Epithelial cell of esophagus (primary cell): Measurements from ENCODE around the gene WNK2.

ENCODE experiments used
- DNase-seq: peaks from one replicate; pipeline ENCODE4 v3.0.0; 2010; ENCODE audit warnings: low read depth
- H3K4me3 ChIP-seq: 2 replicates; pipeline ENCODE4 v1.5.1; 2011; ENCODE audit warnings: mild to moderate bottlenecking, low read length, control low read depth
- CTCF ChIP-seq: IDR thresholded peaks from 2 replicates; pipeline ENCODE4 v1.5.1; 2011; ENCODE audit warnings: low read depth, mild to moderate bottlenecking, low read length, control low read depth, inconsistent platforms; ENCODE audit not compliant: insufficient read depth; ENCODE audit errors: missing control alignments

Gene WNK2

GRCh38 chr9:93238953-93239925 is 55.3 kb downstream of the WNK2 start:
- no peak for DNase-seq
- no peak for TF ChIP-seq CTCF
- no peak overlapping the region for H3K4me3 ChIP-seq

GRCh38 chr9:93240891-93241334 is 57.0 kb downstream of the WNK2 start:
- no peak for TF ChIP-seq CTCF
- H3K4me3 ChIP-seq = no peak overlapping the region
- no peak for DNase-seq

- no peak for TF ChIP-seq CTCF
- DNase-seq = no peak
- H3K4me3 ChIP-seq = no peak overlapping the region
Observed at GRCh38 chr9:93243112-93243511, 59.2 kb downstream of the WNK2 start.

GRCh38 chr9:93244101-93244500 is 60.2 kb downstream of the WNK2 start:
- no peak for DNase-seq
- H3K4me3 ChIP-seq = no peak overlapping the region
- TF ChIP-seq CTCF = no peak

GRCh38 chr9:93244510-93245436 is 60.8 kb downstream of the WNK2 start:
- H3K4me3 ChIP-seq = no peak overlapping the region
- TF ChIP-seq CTCF = no peak
- no peak for DNase-seq

GRCh38 chr9:93245437-93245970 is 61.6 kb downstream of the WNK2 start:
- DNase-seq = no peak
- no peak for TF ChIP-seq CTCF
- no peak overlapping the region for H3K4me3 ChIP-seq
